CMK (cell line): ENCODE data around the gene SMYD1.

Source experiments
- DNase-seq: peaks from one replicate; pipeline ENCODE4 v3.0.0-alpha.2; 2010; ENCODE audit warnings: low read depth

Gene SMYD1

DNA sequence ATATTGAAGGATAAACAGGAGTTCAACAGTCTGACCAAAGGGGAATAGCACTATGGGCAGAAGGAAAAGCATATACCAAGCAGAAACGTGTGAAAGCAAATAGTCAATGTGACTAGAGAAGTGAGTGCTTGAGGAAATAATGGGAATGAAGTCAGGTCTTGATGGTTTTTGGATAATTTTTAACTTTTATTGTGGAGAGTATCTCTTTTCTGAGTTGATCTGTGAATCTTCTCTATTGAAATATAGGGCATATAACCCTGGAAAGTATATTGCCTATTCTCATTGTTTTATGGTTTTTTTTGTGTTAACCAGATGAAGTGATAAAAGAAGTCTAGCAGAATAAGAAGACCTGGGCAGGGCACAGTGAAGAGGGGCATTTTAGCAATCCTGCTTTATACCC is 76.6 kb downstream of the SMYD1 start:
- no peak for DNase-seq

DNA sequence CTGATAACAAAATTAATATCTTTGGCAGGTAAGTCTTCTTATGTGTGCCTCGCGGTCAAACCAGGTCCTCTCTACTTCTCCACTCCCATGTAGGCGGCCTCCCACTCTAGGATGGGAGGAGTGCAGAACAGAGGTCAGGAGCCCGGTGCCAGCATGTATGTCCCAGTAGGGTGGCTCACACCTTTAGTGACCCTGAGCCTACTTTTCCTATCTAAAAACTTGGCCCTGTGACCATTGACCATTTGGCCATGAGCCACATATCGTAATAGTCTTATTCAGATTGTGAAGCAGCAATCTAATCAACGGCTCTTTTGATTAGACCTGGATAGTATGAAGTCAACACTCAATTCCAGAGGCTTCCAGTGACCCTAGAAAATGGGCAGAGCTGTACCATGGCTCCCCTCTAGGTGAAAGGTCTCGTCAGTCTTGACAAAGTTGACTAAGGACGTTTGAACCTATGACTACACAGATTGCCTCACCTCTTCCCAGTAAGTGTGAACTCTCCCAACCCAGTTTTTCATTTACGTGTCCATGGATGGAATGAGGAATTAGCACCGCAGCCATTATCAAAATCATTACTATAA is 77.4 kb downstream of the SMYD1 start:
- DNase-seq = no peak

GRCh38 chr2:88146590-88146989 is 79.0 kb downstream of the SMYD1 start:
- no peak for DNase-seq

GRCh38 chr2:88147145-88147544 is 79.5 kb downstream of the SMYD1 start:
- no peak for DNase-seq

GRCh38 chr2:88148929-88149438 is 81.4 kb downstream of the SMYD1 start:
- DNase-seq = no peak

- no peak for DNase-seq
Observed at GRCh38 chr2:88159481-88159880, 91.9 kb downstream of the SMYD1 start.

GRCh38 chr2:88159955-88160415 is 92.4 kb downstream of the SMYD1 start:
- peak; percentile 26 for DNase-seq

DNA sequence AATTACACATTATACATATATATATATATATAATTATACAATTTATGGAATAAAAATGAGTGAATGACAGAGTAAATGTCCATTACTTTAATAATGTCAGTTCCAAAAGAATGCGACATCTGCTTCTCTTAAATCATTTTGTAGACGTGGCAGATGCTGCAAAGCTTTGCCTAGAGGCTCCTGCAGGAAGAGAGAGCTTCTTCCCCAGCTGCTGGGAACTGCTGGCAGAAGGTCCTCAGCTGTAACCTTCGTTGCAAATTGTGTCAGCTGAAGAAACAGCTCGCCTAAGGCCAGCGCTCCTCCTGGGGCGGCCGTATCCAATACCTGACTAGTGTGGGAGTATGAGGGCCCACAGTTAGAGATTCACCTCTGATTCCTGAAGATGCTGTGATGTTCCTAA is 92.9 kb downstream of the SMYD1 start:
- DNase-seq = no peak

DNA sequence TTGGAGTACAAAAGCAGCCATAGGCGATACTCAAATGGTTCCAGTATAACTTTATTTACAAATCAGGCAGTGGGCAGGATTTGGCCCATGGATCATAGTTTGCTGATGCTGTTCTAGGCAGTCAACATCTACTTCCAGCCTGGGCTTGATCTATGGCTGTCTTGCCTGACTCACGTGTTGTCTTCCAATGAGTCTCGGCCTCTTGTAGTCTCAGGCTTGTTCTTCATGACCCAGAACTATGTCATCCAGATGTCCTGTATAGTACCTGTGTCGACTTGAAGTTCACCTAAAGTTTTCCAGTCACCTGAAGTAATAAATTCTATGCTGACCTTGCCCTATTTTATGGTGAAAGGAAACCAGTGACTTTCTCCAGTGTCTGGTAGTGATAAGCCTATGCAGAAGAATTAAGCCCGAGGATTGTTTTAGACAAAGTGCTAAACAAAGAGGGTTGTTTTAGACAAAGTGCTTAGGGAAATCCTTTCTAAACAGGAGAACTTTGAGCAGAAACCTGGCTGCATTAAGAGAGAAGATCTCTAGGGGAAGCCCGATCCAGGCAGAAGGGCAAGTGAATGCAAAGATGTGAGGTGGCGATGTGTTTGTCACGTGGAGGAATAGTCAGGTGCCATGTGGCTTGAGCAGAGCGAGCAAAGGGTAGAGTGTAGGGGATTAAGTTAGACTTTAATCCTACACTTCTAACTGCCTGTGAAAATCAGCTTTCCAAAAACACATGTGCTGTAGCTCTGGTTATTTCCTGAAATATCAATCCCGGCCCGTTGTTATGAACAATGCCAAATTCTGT is 94.0 kb downstream of the SMYD1 start:
- no peak for DNase-seq
